WTC11 (cell line): ENCODE measurements around the gene SMARCA4. TPM values are rescaled to one million over a fixed set of nuclear protein-coding genes. Genes with fewer than 3 reads are reported as not detected.

Experiments used
- ATAC-seq: fragments of 200-7000 bp; cut with Tn5 transposase; 2 replicates; pipeline ENCODE4 v1.10.0; 2021; ENCODE audit warnings: mild to moderate bottlenecking, moderate library complexity
- CTCF ChIA-PET: fragments of 300-600 bp; sonication (Branson Sonifier 250); formaldehyde crosslinking; loops from one replicate; lab custom pipeline; 2021; ENCODE audit warnings: antibody characterized with exemption; lab: Charles Lee
- POLR2A ChIA-PET: fragments of 350-600 bp; sonication (Branson Sonifier 250); formaldehyde crosslinking; loops from one replicate; lab custom pipeline; 2021; ENCODE audit warnings: antibody characterized with exemption; lab: Charles Lee
- DNase-seq: peaks from one replicate; pipeline ENCODE4 v3.0.0; 2021; ENCODE audit warnings: low spot score
- H3K27ac Mint-ChIP-seq: 2 replicates; pipeline ENCODE4 v1.8.0; 2021; ENCODE audit warnings: mixed read lengths
- H3K27me3 Mint-ChIP-seq: 2 replicates; pipeline ENCODE4 v1.8.0; 2021; ENCODE audit warnings: low read depth, mild to moderate bottlenecking, moderate library complexity, mixed read lengths
- H3K36me3 Mint-ChIP-seq: 2 replicates; pipeline ENCODE4 v1.8.0; 2021; ENCODE audit warnings: mixed read lengths
- H3K4me1 Mint-ChIP-seq: 2 replicates; pipeline ENCODE4 v1.8.0; 2022; ENCODE audit warnings: mixed read lengths
- H3K4me3 Mint-ChIP-seq: 2 replicates; pipeline ENCODE4 v1.8.0; 2021; ENCODE audit warnings: mild to moderate bottlenecking, moderate library complexity, mixed read lengths
- H3K9me3 Mint-ChIP-seq: 2 replicates; pipeline ENCODE4 v1.8.0; 2021; ENCODE audit warnings: mixed read lengths
- ARID4B ChIP-seq: sonication (generic); formaldehyde crosslinking; IDR thresholded peaks from 2 replicates; pipeline ENCODE4 v1.8.0; 2023; ENCODE audit warnings: missing genetic modification reagents, mild to moderate bottlenecking, borderline replicate concordance
- ATF2 ChIP-seq: sonication (generic); formaldehyde crosslinking; IDR thresholded peaks from 2 replicates; pipeline ENCODE4 v1.8.1; 2022; ENCODE audit warnings: low read depth, missing genetic modification reagents, borderline replicate concordance
- E2F5 ChIP-seq: sonication (generic); formaldehyde crosslinking; IDR thresholded peaks from 2 replicates; pipeline ENCODE4 v1.8.1; 2022; ENCODE audit warnings: mild to moderate bottlenecking, moderate library complexity, missing genetic modification reagents
- ELF4 ChIP-seq: sonication (generic); formaldehyde crosslinking; IDR thresholded peaks from 2 replicates; pipeline ENCODE4 v1.8.1; 2022; ENCODE audit warnings: low read depth, mild to moderate bottlenecking, moderate library complexity, missing genetic modification reagents
- ESRRA ChIP-seq: sonication (generic); formaldehyde crosslinking; IDR thresholded peaks from 2 replicates; pipeline ENCODE4 v1.8.1; 2022; ENCODE audit warnings: mild to moderate bottlenecking, missing genetic modification reagents, borderline replicate concordance
- FOXJ3 ChIP-seq: sonication (generic); formaldehyde crosslinking; IDR thresholded peaks from 2 replicates; pipeline ENCODE4 v1.9.0; 2021; ENCODE audit warnings: missing genetic modification reagents, mild to moderate bottlenecking, borderline replicate concordance
- JAZF1 ChIP-seq: fragments of 250-450 bp; sonication (Bioruptor Pico); IDR thresholded peaks from 2 replicates; pipeline ENCODE4 v1.9.0; 2021; ENCODE audit warnings: moderate library complexity, mild to moderate bottlenecking, inconsistent platforms
- JUN ChIP-seq: sonication (generic); formaldehyde crosslinking; IDR thresholded peaks from 2 replicates; pipeline ENCODE4 v1.8.0; 2023; ENCODE audit warnings: mild to moderate bottlenecking, missing genetic modification reagents
- NFYB ChIP-seq: sonication (generic); formaldehyde crosslinking; conservative IDR thresholded peaks from 2 replicates; pipeline ENCODE4 v1.8.0; 2022; ENCODE audit warnings: low read depth, missing genetic modification reagents
- RELA ChIP-seq: sonication (generic); formaldehyde crosslinking; IDR thresholded peaks from 2 replicates; pipeline ENCODE4 v1.8.1; 2022; ENCODE audit warnings: missing genetic modification reagents, mild to moderate bottlenecking, borderline replicate concordance
- RORB ChIP-seq: fragments of 250-450 bp; sonication (Bioruptor Pico); IDR thresholded peaks from 2 replicates; pipeline ENCODE4 v1.9.0; 2021; ENCODE audit warnings: mild to moderate bottlenecking
- TEAD1 ChIP-seq: sonication (generic); formaldehyde crosslinking; IDR thresholded peaks from 2 replicates; pipeline ENCODE4 v1.8.0; 2022; ENCODE audit warnings: mild to moderate bottlenecking, missing genetic modification reagents
- USF1 ChIP-seq: sonication (generic); formaldehyde crosslinking; IDR thresholded peaks from 2 replicates; pipeline ENCODE4 v1.8.0; 2022; ENCODE audit warnings: mild to moderate bottlenecking, missing genetic modification reagents
- ZMAT4 ChIP-seq: fragments of 250-450 bp; sonication (Bioruptor Pico); IDR thresholded peaks from 2 replicates; pipeline ENCODE4 v1.9.0; 2021; ENCODE audit warnings: mild to moderate bottlenecking
- ZNF263 ChIP-seq: sonication (generic); formaldehyde crosslinking; IDR thresholded peaks from 2 replicates; pipeline ENCODE4 v1.8.1; 2022; ENCODE audit warnings: low read depth, mild to moderate bottlenecking, moderate library complexity, missing genetic modification reagents
- total RNA-seq: library from RNA; stranded (reverse); gene quantifications from 3 replicates; pipeline ENCODE4 v1.2.3, GENCODE V29; 2021
- TF ChIP-seq, protein P1 (sequence below): sonication (generic); formaldehyde crosslinking; IDR thresholded peaks from 2 replicates; pipeline ENCODE4 v1.8.1; 2023; ENCODE audit warnings: mild to moderate bottlenecking, missing genetic modification reagents
- TF ChIP-seq, protein P2 (sequence below): sonication (generic); formaldehyde crosslinking; IDR thresholded peaks from 2 replicates; pipeline ENCODE4 v1.8.0; 2022; ENCODE audit warnings: mild to moderate bottlenecking, missing genetic modification reagents
- TF ChIP-seq, protein P3 (sequence below): sonication (generic); formaldehyde crosslinking; IDR thresholded peaks from 2 replicates; pipeline ENCODE4 v1.8.1; 2023; ENCODE audit warnings: mild to moderate bottlenecking, missing genetic modification reagents

The SMARCA4 gene
- total RNA-seq, 1 experiment from 2014 or later: 295 TPM

GRCh38 chr19:10985502-10985901 is 24.7 kb downstream of the SMARCA4 start (continued):
- no peak for TF ChIP-seq ARID4B (CRISPR knock-in tag)
- TF ChIP-seq ZNF263 (CRISPR knock-in tag): no peak
- TF ChIP-seq, all 79 proteins: peak for 0

- POLR2A ChIA-PET: interaction anchor here (0.5 kb wide), 1 partner anchor 20 kb away, joined by 6 read pairs; no protein-coding TSS in a partner anchor
- Mint-ChIP-seq H3K27me3 (no peaks in the 10 kb centered on the region), H3K4me3 (no peak overlapping the region), H3K4me1 (no peaks in the 10 kb centered on the region), H3K9me3 (no peaks in the 10 kb centered on the region), H3K27ac (no peak overlapping the region), H3K36me3 (peaks cover 46% of the 10 kb centered on the region)
- no peak for TF ChIP-seq E2F5 (CRISPR knock-in tag)
- TF ChIP-seq JAZF1 (CRISPR knock-in tag): no peak
- no peak for TF ChIP-seq RORB (CRISPR knock-in tag)
- TF ChIP-seq, protein P1, sequence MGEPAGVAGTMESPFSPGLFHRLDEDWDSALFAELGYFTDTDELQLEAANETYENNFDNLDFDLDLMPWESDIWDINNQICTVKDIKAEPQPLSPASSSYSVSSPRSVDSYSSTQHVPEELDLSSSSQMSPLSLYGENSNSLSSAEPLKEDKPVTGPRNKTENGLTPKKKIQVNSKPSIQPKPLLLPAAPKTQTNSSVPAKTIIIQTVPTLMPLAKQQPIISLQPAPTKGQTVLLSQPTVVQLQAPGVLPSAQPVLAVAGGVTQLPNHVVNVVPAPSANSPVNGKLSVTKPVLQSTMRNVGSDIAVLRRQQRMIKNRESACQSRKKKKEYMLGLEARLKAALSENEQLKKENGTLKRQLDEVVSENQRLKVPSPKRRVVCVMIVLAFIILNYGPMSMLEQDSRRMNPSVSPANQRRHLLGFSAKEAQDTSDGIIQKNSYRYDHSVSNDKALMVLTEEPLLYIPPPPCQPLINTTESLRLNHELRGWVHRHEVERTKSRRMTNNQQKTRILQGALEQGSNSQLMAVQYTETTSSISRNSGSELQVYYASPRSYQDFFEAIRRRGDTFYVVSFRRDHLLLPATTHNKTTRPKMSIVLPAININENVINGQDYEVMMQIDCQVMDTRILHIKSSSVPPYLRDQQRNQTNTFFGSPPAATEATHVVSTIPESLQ (CRISPR knock-in tag): no peak
- TF ChIP-seq FOXJ3 (CRISPR knock-in tag): no peak
- TF ChIP-seq, protein P2, sequence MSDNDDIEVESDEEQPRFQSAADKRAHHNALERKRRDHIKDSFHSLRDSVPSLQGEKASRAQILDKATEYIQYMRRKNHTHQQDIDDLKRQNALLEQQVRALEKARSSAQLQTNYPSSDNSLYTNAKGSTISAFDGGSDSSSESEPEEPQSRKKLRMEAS (CRISPR knock-in tag): no peak
- TF ChIP-seq USF1 (CRISPR knock-in tag): no peak
- DNase-seq (no peak), ATAC-seq (no peak)
- CTCF ChIA-PET: interaction anchor here (1.3 kb wide), 1 partner anchor 44 kb away, joined by 4 read pairs; no protein-coding TSS in a partner anchor
Observed at GRCh38 chr19:10986301-10987127, 25.7 kb downstream of the SMARCA4 start.

DNA sequence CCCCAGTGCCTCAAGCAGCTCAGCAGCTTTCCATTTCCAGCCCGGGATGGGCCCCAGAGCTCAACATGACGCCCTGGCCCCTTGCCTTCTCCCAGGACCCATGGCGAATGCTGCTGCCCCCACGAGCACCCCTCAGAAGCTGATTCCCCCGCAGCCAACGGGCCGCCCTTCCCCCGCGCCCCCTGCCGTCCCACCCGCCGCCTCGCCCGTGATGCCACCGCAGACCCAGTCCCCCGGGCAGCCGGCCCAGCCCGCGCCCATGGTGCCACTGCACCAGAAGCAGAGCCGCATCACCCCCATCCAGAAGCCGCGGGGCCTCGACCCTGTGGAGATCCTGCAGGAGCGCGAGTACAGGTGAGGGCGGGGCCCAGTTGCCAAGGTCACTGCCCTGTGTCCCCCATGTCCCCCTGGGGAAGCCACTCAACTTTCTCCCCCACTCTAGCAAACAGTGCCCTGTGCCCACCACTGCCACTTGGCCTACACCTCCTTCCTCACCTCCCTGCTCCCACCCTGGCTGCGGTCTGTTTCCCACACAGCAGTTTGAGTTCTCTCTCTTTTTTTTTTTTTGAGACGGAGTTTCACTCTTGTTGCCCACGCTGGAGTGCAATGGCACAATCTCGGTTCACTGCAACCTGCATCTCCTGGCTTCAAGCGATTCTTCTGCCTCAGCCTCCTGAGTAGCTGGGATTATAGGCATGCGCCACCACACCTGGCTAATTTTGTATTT is 26.9 kb downstream of the SMARCA4 start:
- Mint-ChIP-seq H3K4me1 (no peaks in the 10 kb centered on the region), H3K9me3 (no peaks in the 10 kb centered on the region), H3K27me3 (no peaks in the 10 kb centered on the region), H3K27ac (0 out of 2 replicates have a peak overlapping the region, but pooled peaks have one; percentile 15), H3K36me3 (peaks cover 48% of the 10 kb centered on the region), H3K4me3 (no peak overlapping the region)
- ChIA-PET CTCF (interaction anchor here (1.2 kb wide), 1 partner anchor 51 kb away, joined by 5 read pairs; no protein-coding TSS in a partner anchor), POLR2A (no interaction called here)
- DNase-seq (no peak), ATAC-seq (no peak)
- TF ChIP-seq ZMAT4 (CRISPR knock-in tag) (no peak), ESRRA (CRISPR knock-in tag) (no peak), RELA (no peak), NFYB (no peak), ELF4 (CRISPR knock-in tag) (no peak), TEAD1 (CRISPR knock-in tag) (no peak), ATF2 (CRISPR knock-in tag) (no peak), JUN (no peak)
- TF ChIP-seq, protein P3, sequence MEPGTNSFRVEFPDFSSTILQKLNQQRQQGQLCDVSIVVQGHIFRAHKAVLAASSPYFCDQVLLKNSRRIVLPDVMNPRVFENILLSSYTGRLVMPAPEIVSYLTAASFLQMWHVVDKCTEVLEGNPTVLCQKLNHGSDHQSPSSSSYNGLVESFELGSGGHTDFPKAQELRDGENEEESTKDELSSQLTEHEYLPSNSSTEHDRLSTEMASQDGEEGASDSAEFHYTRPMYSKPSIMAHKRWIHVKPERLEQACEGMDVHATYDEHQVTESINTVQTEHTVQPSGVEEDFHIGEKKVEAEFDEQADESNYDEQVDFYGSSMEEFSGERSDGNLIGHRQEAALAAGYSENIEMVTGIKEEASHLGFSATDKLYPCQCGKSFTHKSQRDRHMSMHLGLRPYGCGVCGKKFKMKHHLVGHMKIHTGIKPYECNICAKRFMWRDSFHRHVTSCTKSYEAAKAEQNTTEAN: no peak
- TF ChIP-seq, protein P2 (CRISPR knock-in tag): no peak
